ENCODE results near the gene KLHL29.

Gene KLHL29

GRCh38 chr2:23757686-23758433 lies 372.9 kb downstream of the KLHL29 start:
- no peak for DNase-seq

Measured in activated CD4-positive, alpha-beta T cell treated with anti-CD3 and anti-CD28 coated beads for 1 hour (primary cell).